T-helper 1 cell treated with Interleukin-12 subunit alpha and Interleukin-12 subunit beta and Interleukin-4 antibody, amounts not matched to agents 30 μg/mL and 1 μg/mL, for 36 hours (primary cell): ENCODE results near the gene OR2S2.
"Not testable (repeated sequence)": the region's sequence is repeated elsewhere in the genome, so short reads cannot be mapped to it uniquely, and the experiment has no call there.

Experiments used
- H3K27ac Mint-ChIP-seq: one replicate; pipeline ENCODE4 v1.8.0; 2021; ENCODE audit warnings: mild to moderate bottlenecking, mixed read lengths
- H3K27me3 Mint-ChIP-seq: one replicate; pipeline ENCODE4 v1.8.0; 2021; ENCODE audit warnings: low read depth, mixed read lengths
- H3K36me3 Mint-ChIP-seq: one replicate; pipeline ENCODE4 v1.8.0; 2021; ENCODE audit warnings: low read depth, mixed read lengths
- H3K4me1 Mint-ChIP-seq: one replicate; pipeline ENCODE4 v1.8.0; 2021; ENCODE audit warnings: low read depth, mixed read lengths
- H3K4me3 Mint-ChIP-seq: one replicate; pipeline ENCODE4 v1.8.0; 2021; ENCODE audit warnings: mild to moderate bottlenecking, moderate library complexity, mixed read lengths
- H3K9me3 Mint-ChIP-seq: one replicate; pipeline ENCODE4 v1.8.0; 2021; ENCODE audit warnings: mixed read lengths

Gene OR2S2, protein sequence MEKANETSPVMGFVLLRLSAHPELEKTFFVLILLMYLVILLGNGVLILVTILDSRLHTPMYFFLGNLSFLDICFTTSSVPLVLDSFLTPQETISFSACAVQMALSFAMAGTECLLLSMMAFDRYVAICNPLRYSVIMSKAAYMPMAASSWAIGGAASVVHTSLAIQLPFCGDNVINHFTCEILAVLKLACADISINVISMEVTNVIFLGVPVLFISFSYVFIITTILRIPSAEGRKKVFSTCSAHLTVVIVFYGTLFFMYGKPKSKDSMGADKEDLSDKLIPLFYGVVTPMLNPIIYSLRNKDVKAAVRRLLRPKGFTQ

DNA sequence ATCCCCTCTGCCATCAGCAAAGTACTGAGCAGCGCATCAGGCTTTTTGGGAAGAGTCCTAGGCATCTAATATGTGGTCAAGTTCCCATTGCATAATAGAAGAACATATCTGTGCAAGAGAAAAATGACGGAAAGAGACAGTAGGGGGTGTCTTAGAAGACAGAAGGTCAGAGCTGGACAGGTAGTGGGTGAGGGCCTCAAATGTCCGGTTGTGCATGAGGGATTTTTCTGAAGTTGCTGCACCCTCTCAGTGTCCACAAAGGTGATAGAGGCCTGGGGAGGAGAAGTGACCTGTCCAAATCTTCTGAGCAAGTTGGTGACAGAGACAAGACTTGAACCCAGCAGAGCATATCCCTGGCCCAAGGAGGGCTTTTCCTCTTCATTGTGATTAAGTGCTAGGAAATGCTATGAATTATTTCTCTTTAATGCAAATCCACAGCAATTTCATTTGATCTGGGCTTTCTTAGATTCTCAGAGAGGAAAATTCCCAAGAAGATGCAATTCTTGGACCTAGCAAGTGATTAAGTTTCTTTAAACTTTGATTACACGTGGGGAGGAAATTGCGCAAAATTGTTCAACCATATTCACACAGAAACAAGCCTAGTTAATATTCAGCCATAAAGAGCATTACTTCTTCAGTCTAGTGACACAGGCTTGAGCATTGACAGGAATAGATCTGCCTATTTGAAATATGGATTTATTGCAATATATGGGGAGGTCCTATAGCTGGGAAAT, at the start of gene OR2S2:
TSS of gene OR2S2 (minus strand) at position 51 of the 734 bp plus-strand sequence. CDS start 56 bp downstream, outside the sequence.
- no peaks in the 10 kb centered on the region for H3K9me3 Mint-ChIP-seq
- H3K27me3 Mint-ChIP-seq: peaks cover 25% of the 10 kb centered on the region
- H3K4me3 Mint-ChIP-seq: no peak within 1 kb of the TSS
- no peak within 1 kb of the TSS for H3K27ac Mint-ChIP-seq
- no peaks in the 10 kb centered on the region for H3K36me3 Mint-ChIP-seq
- H3K4me1 Mint-ChIP-seq: peaks cover 2% of the 10 kb centered on the region

- Mint-ChIP-seq H3K4me1 (peaks cover 19% of the 10 kb centered on the region), H3K9me3 (peaks cover 9% of the 10 kb centered on the region), H3K27ac (peak overlapping the region; percentile 2), H3K4me3 (no peak overlapping the region), H3K36me3 (no peaks in the 10 kb centered on the region), H3K27me3 (peaks cover 40% of the 10 kb centered on the region)
Measured at GRCh38 chr9:36007316-36007708, 49.4 kb upstream of the OR2S2 start.

DNA sequence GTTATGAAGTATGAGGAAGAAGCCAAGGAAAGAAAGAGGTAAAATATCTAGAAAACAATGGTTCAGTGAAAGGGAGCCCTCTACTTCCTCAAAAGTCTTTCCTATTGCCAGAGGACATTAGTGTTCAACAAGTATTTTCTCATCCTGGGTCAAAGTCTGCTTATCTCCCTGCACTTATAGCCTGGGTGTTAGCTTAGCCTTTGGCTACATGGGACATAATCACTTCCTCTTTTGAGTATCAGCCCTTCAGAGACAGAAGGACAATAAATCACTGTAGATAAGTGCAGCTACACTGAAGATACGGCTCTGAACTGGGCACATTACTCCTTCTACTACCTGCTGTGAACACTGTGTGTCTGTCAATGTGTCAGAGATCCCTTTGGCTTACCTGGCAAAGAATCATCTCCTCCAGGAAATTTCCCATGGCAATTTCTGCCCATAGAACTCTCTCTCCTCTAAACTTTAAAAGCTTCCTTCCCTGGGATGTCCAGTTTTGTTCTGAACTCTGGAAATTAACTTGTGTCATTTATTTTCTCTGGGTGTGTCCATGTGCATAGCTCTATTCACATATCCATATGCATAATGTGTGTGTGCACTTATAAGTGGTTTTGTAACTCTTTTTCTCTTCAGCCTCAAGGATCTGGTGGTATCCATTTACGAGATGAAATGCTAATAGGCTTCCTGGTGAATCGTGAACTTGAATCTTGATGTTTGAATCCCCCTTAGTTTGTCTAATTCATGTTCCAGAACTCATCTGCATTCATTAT, 48.8 kb upstream of the OR2S2 start:
- Mint-ChIP-seq H3K4me1 (peaks cover 19% of the 10 kb centered on the region), H3K9me3 (peaks cover 9% of the 10 kb centered on the region), H3K27me3 (peaks cover 37% of the 10 kb centered on the region), H3K4me3 (no peak overlapping the region), H3K36me3 (no peaks in the 10 kb centered on the region), H3K27ac (peak overlapping the region; percentile 2)

GRCh38 chr9:36005891-36006290, 47.9 kb upstream of the OR2S2 start:
- Mint-ChIP-seq H3K27ac (no peak overlapping the region), H3K9me3 (peaks cover 9% of the 10 kb centered on the region), H3K4me1 (peaks cover 19% of the 10 kb centered on the region), H3K36me3 (no peaks in the 10 kb centered on the region), H3K4me3 (no peak overlapping the region), H3K27me3 (peaks cover 33% of the 10 kb centered on the region)

DNA sequence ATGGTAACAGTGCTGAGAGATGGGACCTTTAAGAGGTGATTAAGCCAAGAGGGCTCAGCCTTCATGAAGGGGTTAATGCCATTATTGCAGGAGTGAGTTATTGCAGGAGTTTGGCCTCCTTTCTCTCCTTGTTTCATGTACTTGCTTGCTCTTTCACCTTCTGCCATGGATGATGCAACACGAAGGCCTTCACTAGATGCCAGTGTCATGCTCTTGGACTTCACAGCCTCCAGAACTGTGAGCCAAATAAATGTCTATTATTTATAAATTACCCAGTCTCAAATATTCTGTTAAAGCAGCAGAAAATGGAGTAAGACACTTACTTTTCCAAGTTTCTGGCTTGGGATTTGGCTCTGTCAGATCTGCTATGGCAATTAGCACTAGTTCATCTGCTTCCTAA, 40.4 kb upstream of the OR2S2 start:
- Mint-ChIP-seq H3K9me3 (peaks cover 12% of the 10 kb centered on the region), H3K27me3 (peaks cover 30% of the 10 kb centered on the region), H3K4me3 (no peak overlapping the region), H3K4me1 (no peaks in the 10 kb centered on the region), H3K36me3 (peaks cover 2% of the 10 kb centered on the region), H3K27ac (no peak overlapping the region)

DNA sequence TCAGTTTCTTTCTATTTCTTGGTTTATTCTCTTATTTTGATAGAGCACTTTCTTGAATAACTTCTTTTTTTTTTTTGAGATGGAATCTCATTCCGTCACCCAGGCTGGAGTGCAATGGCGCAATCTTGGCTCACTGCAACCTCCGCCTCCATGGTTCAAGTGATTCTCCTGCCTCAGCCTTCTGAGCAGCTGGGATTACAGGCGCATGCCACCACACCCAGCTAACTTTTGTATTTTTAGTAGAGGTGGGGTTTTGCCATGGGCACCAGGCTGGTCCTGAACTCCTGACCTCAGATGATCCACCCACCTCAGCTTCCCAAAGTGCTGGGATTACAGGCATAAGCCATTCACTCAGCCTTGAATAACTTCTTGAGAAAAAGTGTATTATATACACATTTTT, 39.1 kb upstream of the OR2S2 start:
- Mint-ChIP-seq H3K9me3 (peaks cover 12% of the 10 kb centered on the region), H3K27me3 (peaks cover 30% of the 10 kb centered on the region)
- not testable (repeated sequence) for H3K4me3 Mint-ChIP-seq, H3K36me3 Mint-ChIP-seq, H3K4me1 Mint-ChIP-seq, H3K27ac Mint-ChIP-seq

GRCh38 chr9:35996358-35996970, 38.5 kb upstream of the OR2S2 start:
- Mint-ChIP-seq H3K9me3 (peaks cover 12% of the 10 kb centered on the region), H3K4me1 (no peaks in the 10 kb centered on the region), H3K36me3 (peaks cover 2% of the 10 kb centered on the region), H3K27me3 (peaks cover 28% of the 10 kb centered on the region), H3K4me3 (no peak overlapping the region), H3K27ac (no peak overlapping the region)

DNA sequence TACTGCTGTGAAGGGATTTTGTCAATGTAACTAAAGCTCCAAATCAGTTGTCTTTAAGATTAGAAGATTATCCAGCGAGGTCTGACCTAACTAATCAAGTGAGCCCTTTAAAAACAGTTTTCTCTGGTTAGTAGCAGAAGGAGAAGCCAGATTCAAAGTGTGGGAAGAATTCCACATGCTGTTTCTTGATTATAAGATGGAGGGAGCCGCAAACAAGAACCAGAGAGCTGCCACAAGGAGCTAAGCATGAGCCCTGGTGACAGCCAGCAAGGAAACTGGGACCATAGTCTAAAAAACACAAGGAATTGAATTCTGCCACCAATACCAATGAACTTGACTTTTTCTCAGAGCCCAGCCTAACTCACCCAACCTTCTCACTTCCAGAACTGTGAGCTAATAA, 37.0 kb upstream of the OR2S2 start:
- peaks cover 12% of the 10 kb centered on the region for H3K9me3 Mint-ChIP-seq
- H3K27ac Mint-ChIP-seq: no peak overlapping the region
- H3K27me3 Mint-ChIP-seq: peaks cover 25% of the 10 kb centered on the region
- no peak overlapping the region for H3K4me3 Mint-ChIP-seq
- H3K36me3 Mint-ChIP-seq: no peaks in the 10 kb centered on the region
- H3K4me1 Mint-ChIP-seq: no peaks in the 10 kb centered on the region

- Mint-ChIP-seq H3K4me1 (no peaks in the 10 kb centered on the region), H3K27me3 (peaks cover 24% of the 10 kb centered on the region), H3K9me3 (peaks cover 12% of the 10 kb centered on the region), H3K27ac (no peak overlapping the region), H3K36me3 (no peaks in the 10 kb centered on the region), H3K4me3 (no peak overlapping the region)
Measured at GRCh38 chr9:35993976-35994720, 36.2 kb upstream of the OR2S2 start.

DNA sequence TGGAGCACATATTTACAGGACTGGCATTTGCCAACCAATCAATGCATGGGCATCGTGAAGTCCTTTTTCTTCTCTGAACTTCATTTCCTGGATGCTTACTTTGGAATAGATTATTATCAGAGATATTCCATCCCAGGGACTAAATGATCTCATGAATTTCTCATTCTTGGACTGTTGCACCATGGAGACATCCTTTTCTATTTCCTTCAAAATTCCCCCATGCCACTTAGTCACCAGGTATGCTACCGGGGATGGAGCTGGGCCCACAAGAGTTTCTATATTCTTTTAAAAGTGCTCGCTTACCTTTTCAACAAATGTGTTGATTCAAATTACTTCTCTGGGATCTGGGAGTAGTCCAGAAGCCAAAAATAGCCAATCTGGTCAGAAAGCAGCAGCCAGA, 35.2 kb upstream of the OR2S2 start:
- not testable (repeated sequence) for H3K4me3 Mint-ChIP-seq, H3K9me3 Mint-ChIP-seq, H3K4me1 Mint-ChIP-seq, H3K36me3 Mint-ChIP-seq, H3K27ac Mint-ChIP-seq
- H3K27me3 Mint-ChIP-seq: peaks cover 32% of the 10 kb centered on the region

DNA sequence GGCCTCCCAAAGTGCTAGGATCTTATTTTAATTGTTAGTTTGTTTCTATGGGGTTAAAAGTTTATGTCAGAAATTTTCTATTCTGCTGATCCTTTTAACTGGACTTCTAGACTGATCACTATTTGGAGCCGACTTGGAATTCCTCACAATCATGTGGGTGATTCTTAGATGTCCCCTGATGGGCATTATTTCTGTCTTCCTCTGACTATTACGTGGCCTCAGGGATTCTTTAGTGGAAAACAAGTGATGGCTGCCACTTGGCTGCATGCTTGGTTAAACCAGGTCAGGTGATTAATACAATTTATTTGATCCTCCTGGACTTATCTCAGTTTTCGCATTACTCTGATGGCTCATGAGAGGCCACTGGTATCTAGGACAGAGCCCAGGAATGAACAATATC, 32.2 kb upstream of the OR2S2 start:
- no peaks in the 10 kb centered on the region for H3K36me3 Mint-ChIP-seq
- H3K9me3 Mint-ChIP-seq: no peaks in the 10 kb centered on the region
- H3K27me3 Mint-ChIP-seq: peaks cover 40% of the 10 kb centered on the region
- no peak overlapping the region for H3K4me3 Mint-ChIP-seq
- no peak overlapping the region for H3K27ac Mint-ChIP-seq
- no peaks in the 10 kb centered on the region for H3K4me1 Mint-ChIP-seq

DNA sequence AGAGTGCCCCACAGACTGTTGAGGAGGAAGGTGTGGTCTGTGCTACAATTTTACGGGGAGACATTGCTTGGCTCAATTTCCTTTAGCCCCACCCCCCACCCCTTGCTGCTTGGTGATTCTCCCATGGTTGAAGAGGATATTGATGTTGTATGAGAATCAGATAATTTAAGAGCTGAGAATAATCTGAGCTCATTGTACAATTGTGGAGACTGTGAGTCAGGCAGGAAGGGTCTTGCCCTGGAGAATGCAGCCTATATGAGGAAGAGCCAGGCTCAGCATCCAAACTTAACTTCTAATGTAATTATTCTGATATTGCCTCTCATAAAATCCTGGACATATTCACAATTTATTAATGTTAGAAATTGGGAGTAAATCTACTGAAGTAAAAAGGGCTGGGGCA, 26.1 kb upstream of the OR2S2 start:
- H3K27me3 Mint-ChIP-seq: peaks cover 53% of the 10 kb centered on the region
- H3K36me3 Mint-ChIP-seq: no peaks in the 10 kb centered on the region
- no peaks in the 10 kb centered on the region for H3K9me3 Mint-ChIP-seq
- no peaks in the 10 kb centered on the region for H3K4me1 Mint-ChIP-seq
- H3K4me3 Mint-ChIP-seq: no peak overlapping the region
- no peak overlapping the region for H3K27ac Mint-ChIP-seq

GRCh38 chr9:35981699-35982098, 23.7 kb upstream of the OR2S2 start:
- no peaks in the 10 kb centered on the region for H3K9me3 Mint-ChIP-seq

More at GRCh38 chr9:35981699-35982098, 23.7 kb upstream of the OR2S2 start:
- H3K36me3 Mint-ChIP-seq: no peaks in the 10 kb centered on the region
- H3K27me3 Mint-ChIP-seq: peaks cover 50% of the 10 kb centered on the region
- H3K4me1 Mint-ChIP-seq: no peaks in the 10 kb centered on the region
- H3K4me3 Mint-ChIP-seq: no peak overlapping the region
- no peak overlapping the region for H3K27ac Mint-ChIP-seq
